D721Med (cell line): ENCODE data around the gene CASKIN1.

Experiments
- DNase-seq: peaks from one replicate; pipeline ENCODE4 v3.0.0; 2011; ENCODE audit warnings: low spot score; ENCODE audit not compliant: insufficient read length
- FAIRE-seq: peaks from 2 replicates; lab custom pipeline; 2011; peaks lifted over from hg19 to GRCh38; lab: Jason Lieb, UNC
- CTCF ChIP-seq: IDR thresholded peaks from 2 replicates; pipeline ENCODE4 v1.5.1; 2012; ENCODE audit warnings: mild to moderate bottlenecking, control low read depth; ENCODE audit not compliant: insufficient read depth; ENCODE audit errors: missing control alignments

The CASKIN1 gene

GRCh38 chr16:2238838-2239675 is 42.7 kb upstream of the CASKIN1 start:
- FAIRE-seq (no peak), DNase-seq (no peak)
- no peak for TF ChIP-seq CTCF

DNA sequence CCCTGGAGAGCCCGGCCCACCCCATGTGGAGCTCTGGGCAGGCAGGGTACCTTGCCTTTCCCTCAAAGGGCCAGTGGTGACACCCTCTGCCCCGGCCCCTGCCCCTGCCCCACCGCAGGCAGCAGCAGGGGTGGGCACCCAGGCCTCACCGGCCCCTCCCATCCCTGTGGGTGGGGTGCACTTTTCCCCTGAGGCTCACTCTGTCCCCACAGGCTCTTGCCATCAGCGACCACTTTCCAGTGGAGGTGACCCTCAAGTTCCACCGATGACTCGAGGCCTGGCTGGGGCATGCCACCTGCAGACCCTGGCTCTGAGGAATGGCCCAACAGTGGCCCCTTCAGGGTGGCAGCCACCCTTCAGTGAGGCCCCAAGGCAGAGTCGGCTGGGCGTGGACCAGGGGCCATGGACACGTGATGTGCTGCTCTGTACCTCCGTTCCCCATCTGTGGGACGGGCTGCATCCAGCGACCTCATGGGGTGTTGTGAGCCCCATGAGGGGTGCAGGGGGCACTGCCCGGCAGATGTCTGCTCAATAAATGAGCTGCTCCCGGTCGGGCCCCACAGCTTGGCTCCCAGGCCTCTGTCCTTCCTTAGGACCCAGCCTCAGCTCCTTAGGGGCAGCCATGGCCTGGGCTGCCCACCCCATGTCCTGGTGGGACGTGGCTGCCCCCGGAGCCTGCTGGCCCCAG is 41.9 kb upstream of the CASKIN1 start:
- TF ChIP-seq CTCF, result no peak
- DNase-seq (no peak), FAIRE-seq (no peak)

GRCh38 chr16:2237493-2238149 is 41.2 kb upstream of the CASKIN1 start:
- TF ChIP-seq CTCF, result no peak
- DNase-seq (no peak), FAIRE-seq (no peak)

DNA sequence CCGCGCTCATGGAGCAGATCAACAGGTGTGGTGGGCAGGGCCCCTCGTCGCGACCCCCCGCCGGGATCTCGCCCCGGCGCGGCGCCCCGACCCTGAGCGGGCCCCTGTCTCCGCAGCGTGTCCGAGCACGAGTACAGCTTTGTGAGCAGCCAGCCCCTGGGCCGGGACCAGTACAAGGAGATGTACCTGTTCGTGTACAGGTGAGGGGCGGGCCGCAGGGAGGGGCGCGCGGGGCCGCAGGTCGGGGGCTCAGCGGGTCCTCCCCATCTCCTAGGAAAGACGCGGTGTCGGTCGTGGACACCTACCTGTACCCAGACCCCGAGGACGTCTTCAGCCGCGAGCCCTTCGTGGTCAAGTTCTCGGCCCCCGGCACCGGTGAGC is 40.7 kb upstream of the CASKIN1 start:
- TF ChIP-seq CTCF, result no peak
- FAIRE-seq (no peak), DNase-seq (no peak)

- no peak for TF ChIP-seq CTCF
- no peak for FAIRE-seq
- no peak for DNase-seq
Observed at GRCh38 chr16:2236337-2237101, 40.1 kb upstream of the CASKIN1 start, which contains the start of gene DNASE1L2. TSS of gene DNASE1L2 (plus strand) at chr16:2236444. CDS start at chr16:2236817, 373 bp downstream.

DNA sequence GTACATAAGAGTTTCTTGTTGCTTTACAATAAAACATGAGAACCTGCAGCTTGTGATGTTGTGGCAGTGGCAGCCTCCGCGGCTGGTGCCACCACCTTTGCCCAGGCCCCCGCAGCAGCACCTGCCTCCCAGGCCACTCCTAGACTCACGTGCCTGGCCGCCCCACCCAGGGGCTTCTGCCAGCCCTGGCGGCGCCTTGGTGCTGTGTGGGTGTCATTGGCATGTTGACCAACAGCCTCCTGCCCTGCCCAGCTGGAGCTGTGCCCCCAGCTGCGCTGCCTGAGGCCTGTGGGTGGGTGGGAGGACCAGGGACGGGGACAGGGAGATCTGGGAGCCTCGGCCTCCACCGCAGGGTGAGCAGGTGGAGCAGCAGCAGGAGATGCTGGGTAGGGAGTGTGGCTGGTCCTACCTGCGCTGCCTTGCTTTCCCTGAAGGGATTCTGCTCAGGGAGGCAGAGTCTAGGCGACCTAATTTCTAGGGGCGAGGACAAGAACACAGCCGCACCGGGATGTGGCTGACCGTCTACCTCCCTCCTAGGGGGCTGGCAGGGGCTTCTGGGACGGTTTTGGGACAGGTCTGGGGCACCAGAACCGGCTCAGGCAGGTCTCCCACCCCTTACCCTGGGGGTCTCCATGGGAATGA is 39.4 kb upstream of the CASKIN1 start:
- TF ChIP-seq CTCF, result no peak
- FAIRE-seq (no peak), DNase-seq (no peak)
